GM21526 (cell line): Measurements from ENCODE around the gene RAB17.

Experiments used
- ATAC-seq: cut with Tn5 transposase; IDR thresholded peaks from one replicate; pipeline ENCODE4 v1.9.1; 2021; ENCODE audit warnings: moderate library complexity; ENCODE audit not compliant: unreplicated experiment, low FRiP score

The RAB17 gene

GRCh38 chr2:237565974-237566373, 24.6 kb downstream of the RAB17 start:
- ATAC-seq: no peak

DNA sequence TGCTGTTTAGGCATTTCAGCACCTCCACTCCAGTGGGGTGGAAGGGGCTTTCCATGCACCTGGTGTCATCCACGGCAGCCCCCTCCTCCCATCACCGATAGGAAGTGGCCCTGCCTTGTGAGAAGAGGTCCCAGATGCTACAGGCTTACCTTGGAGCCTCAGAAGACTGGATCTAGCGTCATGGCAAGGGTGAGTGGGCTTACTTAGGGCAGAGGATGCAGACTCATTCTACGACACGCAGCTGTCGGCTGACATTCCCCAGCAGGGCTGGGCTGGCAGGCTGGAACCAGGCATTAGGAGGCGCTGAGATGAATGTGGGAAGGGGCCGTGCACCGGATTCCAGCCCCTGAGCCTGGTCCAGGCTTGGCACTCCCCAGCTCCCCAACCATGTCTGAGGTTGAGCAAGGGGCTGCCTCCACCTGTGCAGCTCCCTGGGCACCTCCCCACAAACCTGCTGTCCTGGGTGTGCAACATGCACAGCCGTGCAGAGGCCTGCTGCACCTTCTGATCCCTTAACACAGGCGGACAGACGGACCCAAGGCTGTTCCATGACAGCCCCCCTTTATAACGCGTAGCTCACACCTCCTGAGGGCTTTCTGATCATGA, 25.9 kb downstream of the RAB17 start:
- no peak for ATAC-seq

GRCh38 chr2:237563816-237564215, 26.7 kb downstream of the RAB17 start:
- no peak for ATAC-seq

DNA sequence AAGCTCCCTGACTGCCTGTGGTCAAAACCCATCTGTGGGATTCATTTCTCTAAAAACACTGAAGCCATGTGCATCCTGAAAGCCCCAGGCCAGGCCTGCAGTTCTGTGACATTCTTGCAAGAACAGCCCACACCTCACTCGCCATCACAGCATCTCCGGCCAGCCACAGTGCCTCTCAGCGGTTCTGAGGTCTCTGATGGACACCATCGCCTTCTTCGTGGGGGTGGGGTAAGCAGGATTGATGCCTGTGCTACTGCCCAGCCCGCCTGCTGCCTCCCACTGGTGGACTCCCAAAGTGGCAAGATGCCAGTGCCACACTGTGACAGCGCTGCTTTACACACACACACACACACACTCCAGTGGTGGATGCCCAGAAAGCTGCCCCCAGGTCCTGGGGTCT, 29.3 kb downstream of the RAB17 start:
- no peak for ATAC-seq

- no peak for ATAC-seq
These were observed 31.4 kb downstream of the RAB17 start for GRCh38 chr2:237558961-237559641.

DNA sequence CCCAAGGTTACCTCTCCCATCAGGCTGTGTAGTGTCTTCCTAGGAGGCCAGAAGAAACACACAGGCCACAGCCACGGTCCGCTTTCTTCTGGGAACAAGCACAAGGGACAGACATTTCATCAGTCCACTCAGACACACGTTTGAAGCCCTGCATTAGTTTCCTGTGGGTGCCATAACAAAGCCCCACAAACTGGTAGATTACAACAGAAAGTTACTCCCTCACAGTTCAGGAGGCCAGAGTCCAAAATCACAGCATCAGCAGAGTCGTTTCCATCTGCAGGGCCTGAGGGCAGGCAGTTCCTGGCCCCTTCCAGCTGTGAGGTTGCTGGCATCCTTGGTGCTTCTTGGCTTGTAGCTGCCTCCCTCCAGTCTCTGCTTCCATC, 32.9 kb downstream of the RAB17 start:
- ATAC-seq: peak; percentile 23

DNA sequence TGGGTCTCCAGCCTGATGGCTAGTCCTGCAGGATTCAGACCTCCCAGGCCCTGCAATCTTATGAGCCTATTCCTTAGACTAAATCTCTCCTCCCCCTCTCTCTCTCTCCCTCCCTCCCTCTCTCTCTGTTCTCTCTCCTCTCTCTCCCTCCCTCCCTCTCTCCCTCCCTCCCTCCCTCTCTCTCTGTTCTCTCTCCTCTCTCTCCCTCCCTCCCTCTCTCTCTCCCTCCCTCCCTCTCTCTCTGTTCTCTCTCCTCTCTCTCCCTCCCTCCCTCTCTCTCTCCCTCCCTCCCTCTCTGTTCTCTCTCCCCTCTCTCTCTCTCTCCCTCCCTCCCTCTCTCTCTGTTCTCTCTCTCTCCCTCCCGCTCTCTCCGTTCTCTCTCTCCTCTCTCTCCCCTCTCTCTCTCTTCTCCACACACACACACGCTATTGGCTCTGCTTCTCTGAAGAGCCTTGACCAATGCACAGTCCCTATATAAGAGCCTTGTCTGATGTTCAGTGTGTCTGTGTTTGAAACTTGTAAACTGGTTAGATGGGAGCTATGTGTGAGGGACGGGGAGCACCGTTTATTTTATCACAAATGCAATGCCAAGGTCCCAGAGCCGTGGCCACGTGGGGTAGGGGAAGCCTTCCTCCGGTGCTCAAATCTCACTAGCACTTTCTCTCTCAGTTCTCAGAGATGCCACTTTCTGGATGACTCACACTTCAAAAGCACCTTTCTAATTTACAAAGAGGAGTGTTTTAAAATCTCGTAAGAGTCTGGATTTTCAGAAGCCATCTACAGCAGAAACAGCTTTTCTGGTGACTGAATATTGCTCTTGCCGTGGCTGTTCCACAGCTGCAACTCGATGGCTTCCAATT, 33.5 kb downstream of the RAB17 start:
- ATAC-seq: peak; percentile 95

- ATAC-seq: no peak
These were observed 35.0 kb downstream of the RAB17 start for GRCh38 chr2:237555560-237555959.

DNA sequence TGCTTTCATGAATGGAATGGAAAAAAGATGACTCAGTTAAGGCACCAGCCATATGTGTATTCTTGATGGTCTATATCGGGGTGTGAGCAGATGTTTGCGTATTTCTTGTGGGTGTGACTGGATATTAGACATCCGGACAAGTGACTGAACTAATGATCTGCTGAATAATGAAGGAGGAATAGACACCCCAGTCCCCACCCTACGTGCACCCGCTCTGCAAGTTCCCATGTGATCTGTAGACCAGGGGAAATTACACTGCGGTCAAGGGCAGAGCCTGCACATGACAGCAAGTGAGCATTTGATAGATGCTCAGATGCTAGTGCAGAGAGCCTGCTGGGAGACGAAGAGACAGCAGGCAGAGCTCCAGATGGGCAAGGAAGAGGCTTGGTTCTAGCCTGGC, 36.6 kb downstream of the RAB17 start:
- no peak for ATAC-seq

DNA sequence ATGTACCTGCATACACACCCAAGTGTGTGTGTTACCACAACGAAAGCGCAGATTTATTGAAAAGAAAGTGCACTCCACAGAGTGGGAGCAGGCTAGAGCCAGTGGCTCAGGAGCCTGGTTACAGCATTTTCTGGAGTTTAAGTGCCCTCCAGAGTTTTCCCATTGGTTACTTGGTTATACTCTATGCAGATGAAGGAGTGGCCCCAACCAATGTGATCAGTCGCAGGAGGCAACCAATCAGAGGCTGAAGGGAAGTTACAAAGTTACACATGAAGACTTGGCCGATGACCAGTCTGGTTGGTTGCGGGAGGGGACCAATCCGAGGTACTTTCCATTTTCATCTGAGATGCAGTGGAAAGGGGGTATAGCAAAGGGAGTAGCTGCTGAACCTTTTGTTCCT, 37.6 kb downstream of the RAB17 start:
- no peak for ATAC-seq

DNA sequence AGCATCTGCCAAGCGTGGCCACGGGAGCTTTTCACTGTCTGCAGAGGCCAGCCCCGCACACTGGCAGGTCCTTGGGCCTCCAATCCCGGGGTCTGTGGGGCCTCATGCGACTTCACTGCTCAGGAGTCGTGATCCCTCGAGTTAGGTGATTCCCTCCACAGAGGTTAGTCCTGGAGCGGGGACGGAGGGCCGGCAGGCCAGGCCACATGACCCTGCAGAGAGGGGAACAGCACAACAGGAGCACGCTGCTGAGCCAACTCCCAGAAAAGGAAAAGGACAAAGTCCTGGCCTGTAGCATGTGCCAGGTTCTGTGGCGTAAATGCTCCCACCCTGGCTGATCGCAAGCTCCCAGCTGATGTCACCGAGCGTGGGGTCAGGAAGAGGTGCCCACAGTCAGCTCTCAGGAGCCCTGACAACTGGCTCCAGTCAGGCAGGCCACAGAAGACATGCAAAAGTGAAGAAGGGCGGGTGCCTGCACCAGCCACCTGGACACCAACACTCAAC, 39.4 kb downstream of the RAB17 start:
- ATAC-seq: no peak

DNA sequence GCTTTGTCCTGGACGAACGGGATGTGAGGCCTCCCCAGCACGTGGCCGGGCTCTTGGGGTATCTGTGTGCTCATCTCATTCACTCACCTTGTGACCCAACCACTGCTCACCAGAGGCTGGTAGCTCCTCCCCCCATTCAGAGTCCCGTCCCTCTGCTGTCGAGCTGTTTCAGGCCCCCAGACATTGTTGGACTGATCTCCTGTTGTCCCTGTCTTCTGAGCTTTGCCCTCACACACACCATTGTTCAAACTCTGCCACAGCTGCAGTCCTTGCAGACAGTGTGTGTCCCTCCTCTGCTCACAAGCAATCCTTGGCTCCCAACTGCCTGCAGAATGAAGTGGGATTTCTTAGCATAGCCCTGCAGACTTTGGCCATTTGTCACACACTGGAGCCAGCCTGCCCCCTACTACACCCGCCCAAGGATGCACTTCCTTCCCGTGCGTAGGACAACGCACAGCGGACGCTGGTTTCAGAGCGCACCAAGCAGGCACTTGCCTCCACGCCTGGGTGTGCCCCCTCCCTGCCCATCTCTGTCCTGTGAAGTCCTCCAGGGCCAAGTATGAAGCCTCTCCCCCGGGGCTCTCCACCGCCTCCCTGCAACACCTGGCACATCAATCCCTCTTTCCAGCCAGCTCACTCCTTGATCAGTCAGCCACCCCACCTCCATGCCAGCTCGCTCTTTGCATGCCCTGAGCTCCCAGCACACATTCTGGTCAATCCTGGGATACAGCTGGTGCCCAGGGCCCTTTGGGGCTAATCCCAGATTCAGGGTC, 40.7 kb downstream of the RAB17 start:
- no peak for ATAC-seq

- ATAC-seq: no peak
These were observed 41.3 kb downstream of the RAB17 start for GRCh38 chr2:237549216-237549615.

DNA sequence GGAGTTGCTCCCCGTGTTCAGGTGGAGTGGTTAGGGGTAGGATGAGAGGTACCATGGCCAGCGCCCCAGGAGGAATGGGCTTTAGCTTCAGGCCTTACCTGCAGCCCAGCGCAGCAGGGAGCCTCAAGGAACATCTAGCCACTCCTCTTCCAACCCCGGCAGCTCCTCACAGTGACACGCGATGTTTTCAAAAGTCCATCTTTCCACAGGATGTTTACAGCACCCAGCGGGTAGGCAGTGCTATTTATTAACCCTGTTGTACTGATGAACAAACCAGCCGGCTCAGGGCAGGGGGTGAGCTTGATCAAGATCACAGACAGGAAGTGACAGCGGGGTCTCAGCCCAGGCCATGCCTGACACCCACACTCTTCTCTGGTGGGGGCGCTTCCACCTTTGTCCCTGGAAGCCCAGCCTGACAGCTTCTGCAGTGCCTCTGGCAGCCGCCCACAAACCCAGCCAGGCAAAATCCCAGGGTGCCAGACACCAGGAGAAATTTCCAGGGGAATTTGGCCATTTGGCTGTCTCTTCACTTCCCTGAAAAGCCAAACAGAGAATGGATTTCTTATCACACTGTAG, 42.6 kb downstream of the RAB17 start:
- no peak for ATAC-seq

GRCh38 chr2:237546876-237547395, 43.6 kb downstream of the RAB17 start:
- no peak for ATAC-seq

- ATAC-seq: no peak
These were observed 44.3 kb downstream of the RAB17 start for GRCh38 chr2:237546040-237546875.

DNA sequence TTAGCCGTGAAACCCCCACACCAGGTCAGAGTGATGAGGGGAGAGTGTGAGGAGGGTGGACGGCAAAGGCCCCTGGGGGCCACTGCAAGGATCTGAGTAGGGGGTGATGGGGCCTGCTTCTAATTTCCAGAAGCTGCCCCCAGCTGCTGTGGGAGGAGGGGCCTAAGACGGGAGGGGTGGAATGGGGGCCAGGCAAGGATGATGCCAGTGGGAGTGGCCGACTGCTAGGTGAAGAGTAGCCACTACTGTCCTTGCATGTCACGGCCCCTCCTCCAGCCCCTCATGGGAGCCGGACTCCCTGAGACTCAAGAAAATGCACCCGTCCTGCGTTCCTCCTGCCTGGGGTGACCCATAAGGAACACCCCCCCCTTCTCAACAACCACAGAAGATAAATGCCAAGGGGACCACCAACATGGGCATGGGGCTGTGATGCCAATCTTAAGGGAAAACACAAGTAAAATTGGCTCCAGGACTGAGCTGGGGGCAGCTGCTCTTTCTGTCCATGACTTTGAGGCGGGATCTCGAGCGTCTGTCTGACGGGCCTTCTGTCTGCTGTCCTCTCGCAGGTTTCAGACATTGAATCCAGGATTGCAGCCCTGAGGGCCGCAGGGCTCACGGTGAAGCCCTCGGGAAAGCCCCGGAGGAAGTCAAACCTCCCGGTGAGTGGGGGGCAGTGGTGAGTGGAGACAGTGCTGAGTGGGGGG, 48.4 kb downstream of the RAB17 start:
- no peak for ATAC-seq

GRCh38 chr2:237541243-237541642, 49.3 kb downstream of the RAB17 start:
- no peak for ATAC-seq

GRCh38 chr2:237540823-237541222, 49.7 kb downstream of the RAB17 start:
- ATAC-seq: no peak
